OCI-LY7 (cell line): ENCODE data around the gene PPIL1.

Source experiments
- EZH2phosphoT487 ChIP-seq: fragments of 200-600 bp; sonication (generic); IDR thresholded peaks from 2 replicates; pipeline ENCODE4 v1.6.1; 2018; ENCODE audit warnings: low read depth, borderline replicate concordance, mild to moderate bottlenecking, mixed run types, antibody characterized with exemption, low read length, moderate library complexity, mixed read lengths
- TF ChIP-seq, protein P1 (sequence below): fragments of 200-600 bp; sonication (generic); conservative IDR thresholded peaks from 2 replicates; pipeline ENCODE4 v1.5.1; 2014; ENCODE audit warnings: mild to moderate bottlenecking, antibody characterized with exemption, low read length, moderate library complexity, mixed read lengths

DNA sequence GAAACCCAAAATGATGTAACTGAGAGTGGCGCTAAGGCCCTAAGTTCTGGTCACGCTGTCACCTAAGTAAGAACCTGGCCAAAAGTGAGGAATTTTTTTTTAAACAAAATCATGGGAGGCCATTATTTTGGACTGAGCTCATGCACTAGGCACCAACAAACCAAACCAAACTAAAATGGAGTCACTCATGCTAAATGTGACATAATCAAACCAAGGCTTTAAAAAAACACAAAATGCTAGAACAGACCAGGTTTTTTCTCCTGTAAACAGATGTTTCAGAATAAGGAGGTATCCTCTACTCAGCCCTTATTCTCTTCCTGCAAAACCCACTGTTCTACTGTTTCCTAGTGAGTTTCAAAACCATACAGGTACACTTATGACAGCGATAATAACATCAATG lies 10.0 kb upstream of the PPIL1 start:
- TF ChIP-seq, protein P1, sequence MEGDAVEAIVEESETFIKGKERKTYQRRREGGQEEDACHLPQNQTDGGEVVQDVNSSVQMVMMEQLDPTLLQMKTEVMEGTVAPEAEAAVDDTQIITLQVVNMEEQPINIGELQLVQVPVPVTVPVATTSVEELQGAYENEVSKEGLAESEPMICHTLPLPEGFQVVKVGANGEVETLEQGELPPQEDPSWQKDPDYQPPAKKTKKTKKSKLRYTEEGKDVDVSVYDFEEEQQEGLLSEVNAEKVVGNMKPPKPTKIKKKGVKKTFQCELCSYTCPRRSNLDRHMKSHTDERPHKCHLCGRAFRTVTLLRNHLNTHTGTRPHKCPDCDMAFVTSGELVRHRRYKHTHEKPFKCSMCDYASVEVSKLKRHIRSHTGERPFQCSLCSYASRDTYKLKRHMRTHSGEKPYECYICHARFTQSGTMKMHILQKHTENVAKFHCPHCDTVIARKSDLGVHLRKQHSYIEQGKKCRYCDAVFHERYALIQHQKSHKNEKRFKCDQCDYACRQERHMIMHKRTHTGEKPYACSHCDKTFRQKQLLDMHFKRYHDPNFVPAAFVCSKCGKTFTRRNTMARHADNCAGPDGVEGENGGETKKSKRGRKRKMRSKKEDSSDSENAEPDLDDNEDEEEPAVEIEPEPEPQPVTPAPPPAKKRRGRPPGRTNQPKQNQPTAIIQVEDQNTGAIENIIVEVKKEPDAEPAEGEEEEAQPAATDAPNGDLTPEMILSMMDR = no peak
- TF ChIP-seq EZH2phosphoT487 = no peak
